ENCODE measurements around the gene NDUFAF3.

Gene NDUFAF3

GRCh38 chr3:49021813-49022687, at the start of gene NDUFAF3:
NDUFAF3 (plus strand) TSS chr3:49022121; CDS start chr3:49022145, 24 bp downstream.
- TF ChIP-seq CTCF (IDR thresholded peaks at IDR 0.05; ENCODE audit: low read depth, low read length, missing control alignments): peak; percentile 84
- peak; percentile 80 for DNase-seq (ENCODE audit: extremely low read depth, low read depth)
- H3K4me3 ChIP-seq (replicated peaks; ENCODE audit: low read depth, low read length): peak within 1 kb of the TSS; percentile 77

- DNase-seq (ENCODE audit: extremely low read depth, low read depth): no peak
- no peak for TF ChIP-seq CTCF (IDR thresholded peaks at IDR 0.05; ENCODE audit: low read depth, low read length, missing control alignments)
- H3K4me3 ChIP-seq (replicated peaks; ENCODE audit: low read depth, low read length): no peak overlapping the region
These were observed 47.7 kb upstream of the NDUFAF3 start for GRCh38 chr3:48974076-48974864.

GRCh38 chr3:48979451-48979850, 42.5 kb upstream of the NDUFAF3 start:
- H3K4me3 ChIP-seq (replicated peaks; ENCODE audit: low read depth, low read length): no peak overlapping the region
- DNase-seq (ENCODE audit: extremely low read depth, low read depth): no peak
- no peak for TF ChIP-seq CTCF (IDR thresholded peaks at IDR 0.05; ENCODE audit: low read depth, low read length, missing control alignments)

- DNase-seq (ENCODE audit: extremely low read depth, low read depth): no peak
- TF ChIP-seq CTCF (IDR thresholded peaks at IDR 0.05; ENCODE audit: low read depth, low read length, missing control alignments): no peak
These were observed 41.6 kb upstream of the NDUFAF3 start for GRCh38 chr3:48980295-48980694.

GRCh38 chr3:48982016-48982415, 39.9 kb upstream of the NDUFAF3 start:
- no peak for TF ChIP-seq CTCF (IDR thresholded peaks at IDR 0.05; ENCODE audit: low read depth, low read length, missing control alignments)
- DNase-seq (ENCODE audit: extremely low read depth, low read depth): no peak
- H3K4me3 ChIP-seq (replicated peaks; ENCODE audit: low read depth, low read length): no peak overlapping the region

More at GRCh38 chr3:48980295-48980694, 41.6 kb upstream of the NDUFAF3 start:
- H3K4me3 ChIP-seq (replicated peaks; ENCODE audit: low read depth, low read length): no peak overlapping the region

- no peak for TF ChIP-seq CTCF (IDR thresholded peaks at IDR 0.05; ENCODE audit: low read depth, low read length, missing control alignments)
- H3K4me3 ChIP-seq (replicated peaks; ENCODE audit: low read depth, low read length): no peak overlapping the region
These were observed 39.2 kb upstream of the NDUFAF3 start for GRCh38 chr3:48982686-48983085.

More at GRCh38 chr3:48982686-48983085, 39.2 kb upstream of the NDUFAF3 start:
- no peak for DNase-seq (ENCODE audit: extremely low read depth, low read depth)

Measured in HFF-Myc (cell line).